Sigmoid colon (tissue), 3 donors: ENCODE results near the gene ARVCF.

Experiments used
- POLR2A ChIP-seq, 2 donors: fragments of 450-650 bp; IDR thresholded peaks; one replicate each; pipeline ENCODE4 v1.6.1; 2016; ENCODE audit warnings: antibody characterized with exemption in 2 of 2, mild to moderate bottlenecking in 2 of 2, moderate library complexity in 2 of 2
- TF ChIP-seq, protein P1 (sequence below), 4 experiments: fragments of 450-650 bp in 3 of 4; fragments of 200-600 bp in 1 of 4; IDR thresholded peaks; one replicate each; pipeline ENCODE4 v1.5.1; 2016 to 2019; ENCODE audit warnings: antibody characterized with exemption in 4 of 4, mild to moderate bottlenecking in 3 of 4, moderate library complexity in 2 of 4

GRCh38 chr22:19984851-19985811, 31.5 kb downstream of the ARVCF start:
- TF ChIP-seq, protein P1, sequence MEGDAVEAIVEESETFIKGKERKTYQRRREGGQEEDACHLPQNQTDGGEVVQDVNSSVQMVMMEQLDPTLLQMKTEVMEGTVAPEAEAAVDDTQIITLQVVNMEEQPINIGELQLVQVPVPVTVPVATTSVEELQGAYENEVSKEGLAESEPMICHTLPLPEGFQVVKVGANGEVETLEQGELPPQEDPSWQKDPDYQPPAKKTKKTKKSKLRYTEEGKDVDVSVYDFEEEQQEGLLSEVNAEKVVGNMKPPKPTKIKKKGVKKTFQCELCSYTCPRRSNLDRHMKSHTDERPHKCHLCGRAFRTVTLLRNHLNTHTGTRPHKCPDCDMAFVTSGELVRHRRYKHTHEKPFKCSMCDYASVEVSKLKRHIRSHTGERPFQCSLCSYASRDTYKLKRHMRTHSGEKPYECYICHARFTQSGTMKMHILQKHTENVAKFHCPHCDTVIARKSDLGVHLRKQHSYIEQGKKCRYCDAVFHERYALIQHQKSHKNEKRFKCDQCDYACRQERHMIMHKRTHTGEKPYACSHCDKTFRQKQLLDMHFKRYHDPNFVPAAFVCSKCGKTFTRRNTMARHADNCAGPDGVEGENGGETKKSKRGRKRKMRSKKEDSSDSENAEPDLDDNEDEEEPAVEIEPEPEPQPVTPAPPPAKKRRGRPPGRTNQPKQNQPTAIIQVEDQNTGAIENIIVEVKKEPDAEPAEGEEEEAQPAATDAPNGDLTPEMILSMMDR (IDR thresholded peaks at IDR 0.05) = no peak
- no peak for TF ChIP-seq POLR2A (IDR thresholded peaks at IDR 0.05)
